ENCODE measurements around the gene TRPT1.

GRCh38 chr11:64220271-64220670 lies 5.7 kb downstream of the TRPT1 start:
- no peak for TF ChIP-seq CTCF (IDR thresholded peaks at IDR 0.05 in 4 of 5, conservative IDR thresholded peaks at IDR 0.05 in 1 of 5)
- no peak for TF ChIP-seq POLR2A (IDR thresholded peaks at IDR 0.05)

Data from gastrocnemius medialis (tissue), 4 donors.